ENCODE measurements around the gene FILIP1L.

FILIP1L gene

GRCh38 chr3:99948467-99949089 lies 165.7 kb downstream of the FILIP1L start:
- no peak for TF ChIP-seq CTCF (IDR thresholded peaks at IDR 0.05; ENCODE audit: low read depth, low read length)
- no peak for DNase-seq (ENCODE audit: extremely low read depth, low read depth)

- TF ChIP-seq CTCF (IDR thresholded peaks at IDR 0.05; ENCODE audit: low read depth, low read length), result no peak
Measured at GRCh38 chr3:99947356-99947755, 166.9 kb downstream of the FILIP1L start.

GRCh38 chr3:99945328-99945995 lies 168.8 kb downstream of the FILIP1L start:
- TF ChIP-seq CTCF (IDR thresholded peaks at IDR 0.05; ENCODE audit: low read depth, low read length), result no peak
- DNase-seq (ENCODE audit: extremely low read depth, low read depth), result no peak

More at GRCh38 chr3:99947356-99947755, 166.9 kb downstream of the FILIP1L start:
- no peak for DNase-seq (ENCODE audit: extremely low read depth, low read depth)

GRCh38 chr3:99943931-99944761 lies 170.2 kb downstream of the FILIP1L start:
- TF ChIP-seq CTCF (IDR thresholded peaks at IDR 0.05; ENCODE audit: low read depth, low read length), result no peak

GRCh38 chr3:99941211-99941610 lies 173.1 kb downstream of the FILIP1L start:
- no peak for DNase-seq (ENCODE audit: extremely low read depth, low read depth)

More at GRCh38 chr3:99943931-99944761, 170.2 kb downstream of the FILIP1L start:
- DNase-seq (ENCODE audit: extremely low read depth, low read depth), result no peak

GRCh38 chr3:99940350-99940749 lies 174.0 kb downstream of the FILIP1L start:
- no peak for TF ChIP-seq CTCF (IDR thresholded peaks at IDR 0.05; ENCODE audit: low read depth, low read length)
- DNase-seq (ENCODE audit: extremely low read depth, low read depth), result no peak

More at GRCh38 chr3:99941211-99941610, 173.1 kb downstream of the FILIP1L start:
- TF ChIP-seq CTCF (IDR thresholded peaks at IDR 0.05; ENCODE audit: low read depth, low read length), result no peak

GRCh38 chr3:99939876-99940275 lies 174.4 kb downstream of the FILIP1L start:
- DNase-seq (ENCODE audit: extremely low read depth, low read depth), result no peak
- TF ChIP-seq CTCF (IDR thresholded peaks at IDR 0.05; ENCODE audit: low read depth, low read length), result no peak
